ENCODE results near the gene MEPCE.
"Not testable (repeated sequence)": the region's sequence is repeated elsewhere in the genome, so short reads cannot be mapped to it uniquely, and the experiment has no call there.

MEPCE gene

DNA sequence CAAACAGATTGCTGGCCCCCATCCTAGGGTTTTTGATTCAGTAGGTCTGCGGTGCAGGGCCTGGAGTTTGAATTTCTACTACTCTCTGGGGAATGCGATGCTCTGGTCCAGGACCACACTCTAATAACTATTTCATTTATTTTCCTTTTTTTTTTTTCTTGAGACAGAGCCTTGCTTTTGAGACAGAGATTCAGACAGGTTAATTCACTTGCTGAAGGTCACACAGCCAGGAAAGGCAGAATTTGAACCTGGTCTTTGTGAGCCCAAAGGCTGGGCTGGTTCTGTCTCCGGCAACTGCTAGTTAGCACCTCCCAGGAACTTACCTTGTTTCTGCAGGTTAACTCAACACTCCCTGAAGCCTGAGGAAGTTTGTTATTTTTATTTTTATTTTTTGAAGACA is 22.9 kb downstream of the MEPCE start:
- Histone ChIP-seq H3K27ac (ENCODE audit: low read length) (no peak overlapping the region), H3K36me3 (ENCODE audit: insufficient read depth, low read depth, low read length) (no peaks in the 10 kb centered on the region), H3K9me3 (ENCODE audit: insufficient read depth, low read depth, low read length) (no peaks in the 10 kb centered on the region), H3K4me1 (ENCODE audit: insufficient read depth, low read length) (peaks cover 6% of the 10 kb centered on the region; the same call in 1 of the 2 replicates), H3K9ac (ENCODE audit: low read depth, low read length) (no peak overlapping the region), H3K4me3 (ENCODE audit: low read length) (no peak overlapping the region), H3K27me3 (ENCODE audit: insufficient read depth, low read length) (no peaks in the 10 kb centered on the region)

- H3K27me3 ChIP-seq (ENCODE audit: insufficient read depth, low read length); H3K4me3 ChIP-seq (ENCODE audit: low read length); H3K27ac ChIP-seq (ENCODE audit: low read length); H3K9ac ChIP-seq (ENCODE audit: low read depth, low read length); H3K4me1 ChIP-seq (ENCODE audit: insufficient read depth, low read length); H3K9me3 ChIP-seq (ENCODE audit: insufficient read depth, low read depth, low read length); H3K36me3 ChIP-seq (ENCODE audit: insufficient read depth, low read depth, low read length): not testable (repeated sequence)
Measured at GRCh38 chr7:100453854-100454253, 24.2 kb downstream of the MEPCE start.

- H3K9me3 ChIP-seq (ENCODE audit: insufficient read depth, low read depth, low read length) = no peaks in the 10 kb centered on the region
- no peak overlapping the region for H3K4me3 ChIP-seq (ENCODE audit: low read length)
- no peaks in the 10 kb centered on the region for H3K27me3 ChIP-seq (ENCODE audit: insufficient read depth, low read length)
- H3K36me3 ChIP-seq (ENCODE audit: insufficient read depth, low read depth, low read length) = no peaks in the 10 kb centered on the region
- no peak overlapping the region for H3K27ac ChIP-seq (ENCODE audit: low read length)
- no peak overlapping the region for H3K9ac ChIP-seq (ENCODE audit: low read depth, low read length)
- H3K4me1 ChIP-seq (ENCODE audit: insufficient read depth, low read length) = peaks cover 6% of the 10 kb centered on the region; the same call in 1 of the 2 replicates
Measured at GRCh38 chr7:100455206-100455605, 25.6 kb downstream of the MEPCE start.

GRCh38 chr7:100456562-100456961 is 26.9 kb downstream of the MEPCE start:
- no peaks in the 10 kb centered on the region for H3K27me3 ChIP-seq (ENCODE audit: insufficient read depth, low read length)
- peak overlapping the region; percentile 28; the same call in 1 of the 2 replicates for H3K9ac ChIP-seq (ENCODE audit: low read depth, low read length)
- no peaks in the 10 kb centered on the region for H3K36me3 ChIP-seq (ENCODE audit: insufficient read depth, low read depth, low read length)
- no peak overlapping the region for H3K27ac ChIP-seq (ENCODE audit: low read length)
- H3K9me3 ChIP-seq (ENCODE audit: insufficient read depth, low read depth, low read length) = no peaks in the 10 kb centered on the region
- H3K4me1 ChIP-seq (ENCODE audit: insufficient read depth, low read length) = peaks cover 6% of the 10 kb centered on the region; the same call in 1 of the 2 replicates
- no peak overlapping the region for H3K4me3 ChIP-seq (ENCODE audit: low read length)

- Histone ChIP-seq H3K9me3 (ENCODE audit: insufficient read depth, low read depth, low read length) (no peaks in the 10 kb centered on the region), H3K36me3 (ENCODE audit: insufficient read depth, low read depth, low read length) (no peaks in the 10 kb centered on the region), H3K4me3 (ENCODE audit: low read length) (no peak overlapping the region), H3K9ac (ENCODE audit: low read depth, low read length) (no peak overlapping the region), H3K4me1 (ENCODE audit: insufficient read depth, low read length) (peaks cover 6% of the 10 kb centered on the region; the same call in 1 of the 2 replicates), H3K27ac (ENCODE audit: low read length) (no peak overlapping the region), H3K27me3 (ENCODE audit: insufficient read depth, low read length) (no peaks in the 10 kb centered on the region)
Measured at GRCh38 chr7:100457033-100457432, 27.4 kb downstream of the MEPCE start.

GRCh38 chr7:100464210-100464660 is 34.6 kb downstream of the MEPCE start, which contains the start of gene SPACDR:
SPACDR (minus strand) TSS chr7:100464260; CDS start chr7:100464025, 235 bp downstream.
- Histone ChIP-seq H3K36me3 (ENCODE audit: insufficient read depth, low read depth, low read length) (no peaks in the 10 kb centered on the region), H3K27me3 (ENCODE audit: insufficient read depth, low read length) (no peaks in the 10 kb centered on the region), H3K27ac (ENCODE audit: low read length) (no peak within 1 kb of the TSS), H3K4me3 (ENCODE audit: low read length) (no peak within 1 kb of the TSS), H3K9me3 (ENCODE audit: insufficient read depth, low read depth, low read length) (no peaks in the 10 kb centered on the region), H3K9ac (ENCODE audit: low read depth, low read length) (no peak within 1 kb of the TSS), H3K4me1 (ENCODE audit: insufficient read depth, low read length) (no peaks in the 10 kb centered on the region)

- H3K27me3 ChIP-seq (ENCODE audit: insufficient read depth, low read length) = no peaks in the 10 kb centered on the region
- no peaks in the 10 kb centered on the region for H3K9me3 ChIP-seq (ENCODE audit: insufficient read depth, low read depth, low read length)
- H3K36me3 ChIP-seq (ENCODE audit: insufficient read depth, low read depth, low read length) = no peaks in the 10 kb centered on the region
- no peak overlapping the region for H3K9ac ChIP-seq (ENCODE audit: low read depth, low read length)
- H3K27ac ChIP-seq (ENCODE audit: low read length) = no peak overlapping the region
- no peaks in the 10 kb centered on the region for H3K4me1 ChIP-seq (ENCODE audit: insufficient read depth, low read length)
- H3K4me3 ChIP-seq (ENCODE audit: low read length) = no peak overlapping the region
Measured at GRCh38 chr7:100464791-100465190, 35.2 kb downstream of the MEPCE start.

GRCh38 chr7:100465299-100465698 is 35.7 kb downstream of the MEPCE start:
- Histone ChIP-seq H3K36me3 (ENCODE audit: insufficient read depth, low read depth, low read length) (no peaks in the 10 kb centered on the region), H3K9ac (ENCODE audit: low read depth, low read length) (no peak overlapping the region), H3K27me3 (ENCODE audit: insufficient read depth, low read length) (no peaks in the 10 kb centered on the region), H3K27ac (ENCODE audit: low read length) (no peak overlapping the region), H3K4me1 (ENCODE audit: insufficient read depth, low read length) (no peaks in the 10 kb centered on the region), H3K4me3 (ENCODE audit: low read length) (no peak overlapping the region), H3K9me3 (ENCODE audit: insufficient read depth, low read depth, low read length) (no peaks in the 10 kb centered on the region)

DNA sequence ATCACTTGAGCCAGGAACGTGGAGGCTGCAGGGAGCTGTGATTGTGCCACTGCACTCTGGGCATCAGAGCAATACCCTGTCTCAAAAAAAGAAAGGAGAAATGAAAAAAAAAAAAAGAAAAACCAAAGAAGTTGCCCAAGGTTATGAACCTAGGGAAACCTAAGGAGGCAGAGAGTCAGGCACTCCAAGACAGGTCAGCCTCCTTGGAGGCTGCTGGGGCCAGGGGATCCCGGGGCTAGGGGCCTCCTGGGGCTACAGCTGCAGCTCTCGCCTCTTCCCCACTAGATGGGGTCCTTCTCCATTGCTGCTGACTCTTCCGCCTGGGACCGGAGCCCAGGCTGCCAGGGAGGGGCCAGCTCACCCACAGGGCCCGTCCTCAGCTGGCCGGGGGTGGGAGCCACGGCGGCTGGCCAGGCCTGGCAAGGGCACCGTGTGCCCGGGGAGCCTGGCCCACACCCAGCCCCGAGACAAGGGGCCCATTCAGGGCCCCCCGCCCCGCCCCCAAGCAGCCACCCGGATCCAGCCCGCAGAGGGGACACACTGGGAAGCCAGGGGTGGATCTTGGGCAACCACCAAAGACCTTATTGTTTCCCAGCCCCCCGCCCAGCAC is 36.2 kb downstream of the MEPCE start:
- Histone ChIP-seq H3K27me3 (ENCODE audit: insufficient read depth, low read length) (no peaks in the 10 kb centered on the region), H3K4me1 (ENCODE audit: insufficient read depth, low read length) (no peaks in the 10 kb centered on the region), H3K27ac (ENCODE audit: low read length) (no peak overlapping the region), H3K9ac (ENCODE audit: low read depth, low read length) (no peak overlapping the region), H3K9me3 (ENCODE audit: insufficient read depth, low read depth, low read length) (no peaks in the 10 kb centered on the region), H3K36me3 (ENCODE audit: insufficient read depth, low read depth, low read length) (no peaks in the 10 kb centered on the region), H3K4me3 (ENCODE audit: low read length) (peak overlapping the region; percentile 41; the same call in 1 of the 2 replicates)

DNA sequence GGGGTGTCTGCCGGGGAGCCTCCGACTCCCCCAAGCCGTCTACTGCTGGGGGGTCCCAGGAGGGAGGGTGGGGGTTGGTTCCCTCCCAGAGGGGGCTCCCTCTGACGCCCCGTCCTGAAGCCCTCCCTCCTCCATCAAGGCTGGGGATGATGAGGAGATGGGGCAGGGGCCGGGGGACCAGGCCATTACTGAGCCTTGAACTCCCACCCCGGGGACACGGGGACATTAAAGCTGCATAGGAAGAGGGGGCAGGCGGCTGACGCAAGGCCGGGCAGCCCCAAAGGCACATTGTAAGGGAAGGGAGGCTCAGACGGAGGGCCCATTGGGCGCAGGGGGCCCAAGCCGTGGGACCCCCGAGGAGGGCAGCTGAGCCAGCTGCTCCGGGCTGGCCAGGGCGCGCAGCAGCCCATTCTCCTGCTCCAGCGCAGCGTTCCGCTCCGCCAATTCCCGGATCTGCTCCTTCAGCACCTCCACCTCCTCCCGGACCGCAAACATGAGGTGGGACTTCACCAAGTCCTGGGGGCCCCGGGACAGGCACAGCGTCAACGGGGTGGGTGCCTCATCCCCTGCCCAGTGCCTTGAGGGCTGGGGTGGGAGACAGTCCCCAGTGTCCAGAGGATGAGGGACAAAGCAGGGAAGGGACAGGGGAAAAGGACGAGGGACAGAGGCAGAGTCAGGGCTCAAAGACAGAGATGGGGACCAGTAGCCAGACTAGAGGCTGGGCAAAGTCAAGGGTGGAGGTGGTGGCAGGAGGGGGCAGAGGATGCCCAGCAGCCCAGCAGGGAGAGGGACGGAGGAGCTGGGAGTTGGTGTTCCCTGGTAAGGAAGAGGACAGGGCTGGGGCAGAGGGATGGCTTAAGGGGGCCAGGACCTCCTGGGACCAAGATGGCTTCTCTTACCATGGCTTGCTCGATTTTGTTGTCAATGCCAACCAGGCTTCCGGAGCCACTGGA is 37.3 kb downstream of the MEPCE start:
- no peak overlapping the region for H3K4me3 ChIP-seq (ENCODE audit: low read length)
- no peaks in the 10 kb centered on the region for H3K4me1 ChIP-seq (ENCODE audit: insufficient read depth, low read length)
- no peaks in the 10 kb centered on the region for H3K27me3 ChIP-seq (ENCODE audit: insufficient read depth, low read length)
- H3K27ac ChIP-seq (ENCODE audit: low read length) = no peak overlapping the region
- no peaks in the 10 kb centered on the region for H3K36me3 ChIP-seq (ENCODE audit: insufficient read depth, low read depth, low read length)
- H3K9ac ChIP-seq (ENCODE audit: low read depth, low read length) = no peak overlapping the region
- H3K9me3 ChIP-seq (ENCODE audit: insufficient read depth, low read depth, low read length) = no peaks in the 10 kb centered on the region

DNA sequence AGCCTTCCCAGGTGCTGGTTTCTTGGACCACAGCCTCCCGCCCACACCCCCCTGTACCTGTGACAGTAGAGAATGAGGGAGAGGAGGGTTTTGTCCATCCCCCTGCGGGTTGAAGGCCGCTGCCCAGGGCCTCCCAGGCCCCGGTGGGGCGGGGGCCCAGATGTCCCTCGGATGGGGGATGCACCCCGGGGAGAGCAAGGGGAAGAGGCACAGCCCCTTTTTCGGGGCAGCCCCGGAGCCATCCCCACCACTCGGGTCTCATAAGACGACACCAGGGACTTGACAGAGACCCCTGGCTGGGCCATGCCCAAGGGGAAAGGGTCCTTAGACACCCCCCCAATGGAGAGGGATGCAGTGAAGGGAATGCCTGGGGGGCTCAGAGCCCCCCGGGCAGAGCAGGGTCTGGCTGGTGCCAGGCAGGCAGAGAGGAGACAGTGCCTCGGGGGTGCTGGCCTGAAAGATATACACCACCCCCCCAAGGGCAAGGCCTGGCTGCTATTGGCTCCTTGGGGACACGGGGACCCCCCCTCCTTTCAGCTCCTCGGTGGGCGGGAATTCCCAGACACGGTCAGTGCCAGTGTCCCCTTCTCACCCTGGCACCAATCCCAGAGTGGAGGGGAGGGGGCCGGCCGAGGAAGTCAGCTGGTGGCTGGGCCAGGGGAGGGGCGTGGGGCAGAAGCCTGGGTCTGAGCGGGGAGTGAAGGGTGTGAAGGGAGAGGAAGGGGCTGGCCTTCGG is 38.2 kb downstream of the MEPCE start:
- H3K36me3 ChIP-seq (ENCODE audit: insufficient read depth, low read depth, low read length) = 0 out of 2 replicates have a peak, but pooled peaks cover under 1% of the 10 kb centered on the region
- no peak overlapping the region for H3K27ac ChIP-seq (ENCODE audit: low read length)
- no peaks in the 10 kb centered on the region for H3K4me1 ChIP-seq (ENCODE audit: insufficient read depth, low read length)
- H3K9ac ChIP-seq (ENCODE audit: low read depth, low read length) = no peak overlapping the region
- H3K9me3 ChIP-seq (ENCODE audit: insufficient read depth, low read depth, low read length) = no peaks in the 10 kb centered on the region
- no peak overlapping the region for H3K4me3 ChIP-seq (ENCODE audit: low read length)
- no peaks in the 10 kb centered on the region for H3K27me3 ChIP-seq (ENCODE audit: insufficient read depth, low read length)

Data from iPS-20b (cell line).